Body of pancreas (tissue), 4 donors: Measurements from ENCODE around the gene SLC18B1. TPM values are rescaled to one million over a fixed set of nuclear protein-coding genes. Genes with fewer than 3 reads are reported as not detected.

ENCODE experiments used
- ATAC-seq: fragments of 150-250 bp; one replicate; pipeline ENCODE4 v1.9.1; 2016
- DNase-seq, 4 donors: peaks; one replicate each; pipeline ENCODE4 v3.0.0-alpha.2; 2019
- H3K27ac ChIP-seq, 4 donors: fragments of 200-600 bp; sonication (generic); 1 replicate in 3 of 4; 2 replicates in 1 of 4; pipeline versions ENCODE4 v1.5.1 to v1.6.1; 2016 to 2019; ENCODE audit warnings: mild to moderate bottlenecking in 1 of 4, mixed read lengths in 1 of 4, moderate library complexity in 1 of 4
- H3K27me3 ChIP-seq, 2 donors: fragments of 200-600 bp; sonication (generic); one replicate each; pipeline ENCODE4 v1.6.0; 2016; ENCODE audit warnings: mild to moderate bottlenecking in 1 of 2
- H3K36me3 ChIP-seq, 2 donors: fragments of 200-600 bp; sonication (generic); replicated peaks in 1 of 2; 2 replicates each; pipeline ENCODE4 v1.5.1; 2016; ENCODE audit warnings: low read depth in 2 of 2; ENCODE audit not compliant: insufficient read depth in 1 of 2
- H3K4me1 ChIP-seq: fragments of 200-600 bp; sonication (generic); one replicate; pipeline ENCODE4 v1.6.0; 2016
- H3K4me3 ChIP-seq, 2 donors: fragments of 200-600 bp; sonication (generic); 1 replicate in 1 of 2; 2 replicates in 1 of 2; pipeline ENCODE4 v1.5.1; 2016 to 2019
- H3K9me3 ChIP-seq, 3 donors: fragments of 200-600 bp; sonication (generic); 1 replicate in 2 of 3; 2 replicates in 1 of 3; pipeline ENCODE4 v1.5.1; 2016
- POLR2A ChIP-seq, 3 donors: fragments of 450-650 bp; IDR thresholded peaks; one replicate each; pipeline ENCODE4 v1.6.1; 2016; ENCODE audit warnings: antibody characterized with exemption in 3 of 3, mild to moderate bottlenecking in 2 of 3
- WGBS, 2 donors: methylation state at CpG; one replicate each; pipeline ENCODE4 v1.1.5; 2017; 5-methylcytosine and 5-hydroxymethylcytosine counted together
- intact Hi-C: fragments of 100-400 bp; cut with DNase I; formaldehyde crosslinking; loops from one replicate; pipeline ENCODE4 v1.15.1; 2023
- total RNA-seq, 2 donors: library from RNA; depleted of rRNA; stranded (reverse); fragments of >200 nt; gene quantifications; one replicate each; pipeline ENCODE4 v1.1.0, GENCODE V29; 2016
- TF ChIP-seq, protein P1 (sequence below), 7 experiments: fragments of 450-650 bp in 4 of 7; fragments of 200-600 bp in 3 of 7; sonication (generic) in 3 of 7; IDR thresholded peaks; one replicate each; pipeline ENCODE4 v1.5.1; 2016 to 2019; ENCODE audit warnings: antibody characterized with exemption in 7 of 7

The SLC18B1 gene
- total RNA-seq, 2 donors from 2014 or later, result 7.3 to 9.9 TPM

DNA sequence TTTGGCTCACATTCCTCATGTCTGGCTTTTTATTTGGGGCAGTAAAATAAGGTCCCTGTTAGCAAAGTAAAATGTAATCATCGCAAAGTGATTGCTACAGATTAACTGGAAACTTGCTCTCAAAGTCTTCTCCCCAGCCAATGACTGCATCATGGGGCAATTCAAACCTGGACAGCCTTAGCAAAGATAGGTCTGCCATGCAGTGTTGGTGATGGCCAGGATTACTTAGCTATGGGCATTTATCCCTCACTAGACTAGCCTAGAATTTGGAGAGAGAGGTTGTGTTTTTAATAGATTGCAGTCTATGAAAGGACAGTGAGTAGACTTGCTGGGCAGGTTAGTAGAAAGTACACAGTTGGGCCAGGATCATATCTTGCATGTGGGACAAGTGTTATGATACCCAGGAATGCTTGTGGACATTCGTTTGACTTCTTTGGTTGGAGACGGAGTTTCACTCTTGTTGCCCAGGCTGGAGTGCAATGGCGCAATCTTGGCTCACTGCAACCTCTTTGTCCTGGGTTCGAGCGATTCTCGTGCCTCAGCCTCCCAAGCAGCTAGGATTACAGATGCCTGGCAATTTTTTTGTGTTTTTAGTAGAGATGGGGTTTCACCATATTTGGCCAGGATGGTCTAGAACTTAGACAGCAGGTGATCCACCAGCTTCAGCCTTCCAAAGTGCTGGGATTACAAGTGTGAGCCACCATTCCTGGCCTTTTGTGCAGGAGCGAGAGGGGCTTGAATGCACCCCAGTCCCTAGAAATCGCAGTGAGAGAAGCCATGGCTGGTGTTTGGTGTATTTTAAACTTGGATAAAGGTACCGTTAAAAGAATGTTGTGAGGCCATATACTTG is 19.3 kb upstream of the SLC18B1 start:
- ATAC-seq (no peak), DNase-seq (no peak)
- Histone ChIP-seq H3K9me3 (no peaks in the 10 kb centered on the region), H3K4me1 (peaks cover 29% of the 10 kb centered on the region), H3K4me3 (no peak overlapping the region), H3K36me3 (peaks cover 10 to 12% of the 10 kb centered on the region in 2 donors), H3K27me3 (no peaks in the 10 kb centered on the region), H3K27ac (no peak overlapping the region)
- TF ChIP-seq, protein P1, sequence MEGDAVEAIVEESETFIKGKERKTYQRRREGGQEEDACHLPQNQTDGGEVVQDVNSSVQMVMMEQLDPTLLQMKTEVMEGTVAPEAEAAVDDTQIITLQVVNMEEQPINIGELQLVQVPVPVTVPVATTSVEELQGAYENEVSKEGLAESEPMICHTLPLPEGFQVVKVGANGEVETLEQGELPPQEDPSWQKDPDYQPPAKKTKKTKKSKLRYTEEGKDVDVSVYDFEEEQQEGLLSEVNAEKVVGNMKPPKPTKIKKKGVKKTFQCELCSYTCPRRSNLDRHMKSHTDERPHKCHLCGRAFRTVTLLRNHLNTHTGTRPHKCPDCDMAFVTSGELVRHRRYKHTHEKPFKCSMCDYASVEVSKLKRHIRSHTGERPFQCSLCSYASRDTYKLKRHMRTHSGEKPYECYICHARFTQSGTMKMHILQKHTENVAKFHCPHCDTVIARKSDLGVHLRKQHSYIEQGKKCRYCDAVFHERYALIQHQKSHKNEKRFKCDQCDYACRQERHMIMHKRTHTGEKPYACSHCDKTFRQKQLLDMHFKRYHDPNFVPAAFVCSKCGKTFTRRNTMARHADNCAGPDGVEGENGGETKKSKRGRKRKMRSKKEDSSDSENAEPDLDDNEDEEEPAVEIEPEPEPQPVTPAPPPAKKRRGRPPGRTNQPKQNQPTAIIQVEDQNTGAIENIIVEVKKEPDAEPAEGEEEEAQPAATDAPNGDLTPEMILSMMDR (IDR thresholded peaks at IDR 0.05), result no peak
- 72 to 81% methylated on average over 10 of the region's 10 CpGs for WGBS, 2 donors
- intact Hi-C loops, result no loop called here

DNA sequence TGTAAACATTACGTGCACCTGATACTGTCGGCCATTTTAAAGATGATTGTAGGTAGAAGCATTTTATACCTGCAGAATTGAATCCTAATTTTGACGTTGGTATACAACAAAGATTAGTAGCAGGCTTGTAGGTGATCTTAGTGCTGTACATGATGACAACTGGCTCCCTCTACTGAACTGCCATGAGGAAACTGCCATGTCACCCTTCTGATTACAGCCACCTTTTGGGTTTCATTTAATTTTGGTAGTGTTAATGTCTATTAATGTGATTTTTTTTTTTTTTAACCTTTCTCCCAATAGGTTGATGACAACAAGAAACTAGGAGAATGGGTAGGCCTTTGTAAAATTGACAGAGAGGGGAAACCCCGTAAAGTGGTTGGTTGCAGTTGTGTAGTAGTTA is 18.2 kb upstream of the SLC18B1 start:
- DNase-seq, result no peak
- TF ChIP-seq, protein P1 (IDR thresholded peaks at IDR 0.05), result no peak
- no peak for TF ChIP-seq POLR2A (IDR thresholded peaks at IDR 0.05)
- H3K9me3 ChIP-seq, result no peaks in the 10 kb centered on the region
- no peak overlapping the region for H3K27ac ChIP-seq
- 39 to 44% methylated on average over 4 of the region's 4 CpGs for WGBS, 2 donors
- intact Hi-C loops, result no loop called here
- ATAC-seq, result no peak
- peaks cover 38% of the 10 kb centered on the region for H3K4me1 ChIP-seq
- no peak overlapping the region for H3K4me3 ChIP-seq
- H3K27me3 ChIP-seq, result no peaks in the 10 kb centered on the region
- H3K36me3 ChIP-seq, result peaks cover 10 to 12% of the 10 kb centered on the region in 2 donors

DNA sequence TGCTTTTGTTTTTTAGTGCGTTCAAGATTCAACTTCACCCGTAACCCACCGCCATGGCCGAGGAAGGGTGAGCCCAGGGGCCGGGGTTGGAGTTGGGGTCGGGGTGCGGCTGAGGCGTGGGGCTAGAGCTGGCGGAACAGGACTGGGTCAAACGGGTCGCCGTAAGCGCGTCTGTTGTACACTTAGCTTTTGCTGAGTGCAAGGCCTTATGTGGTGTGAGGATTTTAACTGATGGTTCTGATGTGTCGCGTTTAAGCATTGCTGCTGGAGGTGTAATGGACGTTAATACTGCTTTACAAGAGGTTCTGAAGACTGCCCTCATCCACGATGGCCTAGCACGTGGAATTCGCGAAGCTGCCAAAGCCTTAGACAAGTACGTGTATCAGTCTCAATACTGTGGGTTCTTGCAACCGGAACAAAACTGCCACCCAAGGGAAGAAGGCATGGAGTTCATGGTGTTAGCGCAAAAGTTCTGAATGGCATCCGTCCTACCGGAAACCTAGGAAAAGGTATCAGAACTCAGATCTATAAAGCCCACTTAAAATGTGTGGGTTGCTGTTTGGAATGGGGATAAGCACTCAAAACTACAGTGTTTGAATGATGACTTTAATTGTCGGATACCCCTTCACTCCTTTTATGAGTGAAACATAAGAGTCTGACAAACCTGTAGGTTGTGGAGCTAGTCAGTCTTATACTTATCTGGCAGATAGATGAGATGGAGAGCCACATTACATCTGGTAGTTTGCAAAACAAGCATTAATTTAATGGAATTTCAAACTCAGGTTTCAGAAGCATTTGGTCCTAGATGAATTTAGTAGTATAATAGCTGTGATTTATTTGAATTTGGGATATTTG is 16.5 kb upstream of the SLC18B1 start:
- intact Hi-C loops, result no loop called here
- no peak for ATAC-seq
- no peak for DNase-seq
- H3K4me1 ChIP-seq, result peaks cover 45% of the 10 kb centered on the region
- H3K27ac ChIP-seq, result peak overlapping the region; percentile 18 to 96 (median 80)
- WGBS, 2 donors, result 0 to 1% methylated on average over 18 to 27 of the region's 27 CpGs
- peak overlapping the region; percentile 77 to 89 for H3K4me3 ChIP-seq
- TF ChIP-seq, protein P1 (IDR thresholded peaks at IDR 0.05), result no peak
- no peak for TF ChIP-seq POLR2A (IDR thresholded peaks at IDR 0.05)
- no peaks in the 10 kb centered on the region for H3K27me3 ChIP-seq
- no peaks in the 10 kb centered on the region for H3K9me3 ChIP-seq
- peaks cover 10 to 12% of the 10 kb centered on the region in 2 donors for H3K36me3 ChIP-seq

DNA sequence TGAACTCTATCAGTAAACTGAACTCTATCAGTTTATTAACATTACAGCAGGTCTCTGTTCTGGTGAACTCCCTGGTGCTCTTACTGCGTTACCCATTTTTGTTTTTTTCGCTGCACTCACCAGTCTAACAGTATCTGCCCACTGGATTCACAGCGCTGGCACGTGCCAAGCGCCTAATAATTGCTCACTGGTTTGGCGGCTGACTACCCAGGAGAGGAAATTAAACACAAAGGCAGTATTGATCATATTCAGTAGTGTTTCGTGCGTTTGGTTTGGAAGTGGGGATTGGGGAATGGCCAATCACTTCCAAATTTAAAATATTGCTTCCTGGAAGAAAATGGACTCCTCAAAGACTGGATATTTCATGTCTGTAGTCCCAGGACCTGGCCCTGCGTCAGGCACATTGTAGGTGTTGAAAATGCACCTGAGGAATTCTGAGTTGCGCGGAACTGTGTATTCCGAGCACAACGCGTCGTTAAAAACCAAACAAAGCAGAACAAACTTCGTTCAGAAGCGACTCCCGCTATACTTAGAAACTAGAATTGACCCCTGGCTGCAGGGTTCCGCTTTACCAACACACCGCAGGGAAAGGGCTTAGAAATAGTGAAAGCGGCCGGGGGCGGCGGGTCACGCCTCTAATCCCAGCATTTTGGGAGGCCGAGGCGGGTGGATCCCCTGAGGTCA is 14.9 kb upstream of the SLC18B1 start:
- DNase-seq, result peak; percentile 35 to 53 (median 48)
- peak overlapping the region; percentile 33 to 73 for H3K4me3 ChIP-seq
- peak overlapping the region; percentile 87 to 96 (median 90) for H3K27ac ChIP-seq
- no peaks in the 10 kb centered on the region for H3K9me3 ChIP-seq
- H3K4me1 ChIP-seq, result peaks cover 45% of the 10 kb centered on the region
- intact Hi-C loops, result no loop called here
- peaks cover 10 to 12% of the 10 kb centered on the region in 2 donors for H3K36me3 ChIP-seq
- 0 to 1% methylated on average over 27 of the region's 27 CpGs for WGBS, 2 donors
- H3K27me3 ChIP-seq, result no peaks in the 10 kb centered on the region
- peak; percentile 10 for ATAC-seq
- TF ChIP-seq POLR2A (IDR thresholded peaks at IDR 0.05), result peak in 2 of 3 donors; percentile 49 to 62
- TF ChIP-seq, protein P1 (IDR thresholded peaks at IDR 0.05), result no peak
